Urinary bladder (tissue), 4 donors: ENCODE data around the gene SLC25A45. TPM values are rescaled to one million over a fixed set of nuclear protein-coding genes. Genes with fewer than 3 reads are reported as not detected.

Source experiments
- DNase-seq: peaks from one replicate; pipeline ENCODE4 v3.0.0-alpha.2; 2015; ENCODE audit errors: extremely low spot score
- H3K27ac ChIP-seq: one replicate; pipeline ENCODE4 v1.5.1; 2013; ENCODE audit warnings: low read depth, mild to moderate bottlenecking, moderate library complexity
- H3K36me3 ChIP-seq: one replicate; pipeline ENCODE4 v1.6.1; 2013; ENCODE audit warnings: mild to moderate bottlenecking, moderate library complexity; ENCODE audit not compliant: insufficient read depth
- H3K4me1 ChIP-seq: one replicate; pipeline ENCODE4 v1.6.1; 2013; ENCODE audit warnings: mild to moderate bottlenecking, moderate library complexity; ENCODE audit not compliant: insufficient read depth
- H3K4me3 ChIP-seq: one replicate; pipeline ENCODE4 v1.5.1; 2013; ENCODE audit warnings: low read depth, low read length
- WGBS: extraction: QIAGEN DNeasy Blood & Tissue Kit; methylation state at CpG from one replicate; pipeline ENCODE4 v1.1.7; 2013; 5-methylcytosine and 5-hydroxymethylcytosine counted together
- polyA plus RNA-seq: library from polyadenylated mRNA; stranded (reverse); fragments of 200-250 nt; gene quantifications from one replicate; pipeline ENCODE4 v1.2.3, GENCODE V29; 2013
- total RNA-seq: library from RNA; depleted of rRNA; stranded (reverse); fragments of >200 nt; gene quantifications from one replicate; pipeline ENCODE4 v1.2.3, GENCODE V29; 2014
- donor health status: healthy with polysubstance abuse.
- donor health status: healthy.

SLC25A45 gene
- total and polyA plus RNA-seq, 2 donors: 4.3 to 5.0 TPM

GRCh38 chr11:65378928-65379638 is 3.4 kb downstream of the SLC25A45 start:
- Histone ChIP-seq H3K4me3 (no peak overlapping the region), H3K36me3 (no peaks in the 10 kb centered on the region), H3K27ac (no peak overlapping the region), H3K4me1 (no peaks in the 10 kb centered on the region)
- no peak for DNase-seq
- 93% methylated on average over 14 of the region's 14 CpGs for WGBS

DNA sequence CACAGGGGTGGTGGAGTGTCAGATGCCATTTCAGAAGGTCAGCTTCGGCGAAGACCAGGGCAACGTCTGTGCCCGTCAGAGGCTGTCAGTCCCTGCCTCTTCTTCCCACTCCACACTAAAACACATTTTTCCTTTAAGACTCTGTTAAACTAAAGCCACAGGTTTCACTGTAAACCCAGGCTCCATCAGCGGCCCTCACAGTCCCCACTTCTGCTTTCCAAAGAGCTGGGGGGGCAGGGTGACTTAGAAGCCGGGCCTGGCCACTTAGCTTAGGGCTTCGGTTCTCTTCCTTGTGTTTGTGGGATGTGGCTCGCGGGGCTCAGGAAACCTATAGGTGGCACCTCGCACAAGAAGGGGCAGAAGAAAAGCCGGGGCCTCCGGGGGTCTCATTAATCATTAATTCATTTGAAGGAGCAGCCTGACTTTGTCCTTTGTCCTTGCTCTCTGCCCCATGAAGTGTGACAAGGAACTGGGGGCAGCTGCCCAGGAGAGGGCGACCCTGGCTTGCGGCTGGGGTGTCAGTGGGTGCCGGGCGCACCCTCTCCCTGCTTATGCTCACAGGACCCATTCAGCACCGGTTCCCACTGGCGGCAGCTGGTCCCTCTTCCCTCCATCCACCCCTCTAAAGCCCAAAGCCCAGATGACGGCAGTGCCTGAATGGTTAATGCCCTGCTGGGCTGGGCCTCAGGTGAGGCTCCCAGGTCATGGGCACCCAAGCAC is 4.1 kb downstream of the SLC25A45 start:
- Histone ChIP-seq H3K4me1 (no peaks in the 10 kb centered on the region), H3K4me3 (no peak overlapping the region), H3K36me3 (no peaks in the 10 kb centered on the region), H3K27ac (no peak overlapping the region)
- DNase-seq: no peak
- WGBS: 84% methylated on average over 19 of the region's 19 CpGs

- no peaks in the 10 kb centered on the region for H3K4me1 ChIP-seq
Observed at GRCh38 chr11:65377777-65378176, 4.7 kb downstream of the SLC25A45 start.

DNA sequence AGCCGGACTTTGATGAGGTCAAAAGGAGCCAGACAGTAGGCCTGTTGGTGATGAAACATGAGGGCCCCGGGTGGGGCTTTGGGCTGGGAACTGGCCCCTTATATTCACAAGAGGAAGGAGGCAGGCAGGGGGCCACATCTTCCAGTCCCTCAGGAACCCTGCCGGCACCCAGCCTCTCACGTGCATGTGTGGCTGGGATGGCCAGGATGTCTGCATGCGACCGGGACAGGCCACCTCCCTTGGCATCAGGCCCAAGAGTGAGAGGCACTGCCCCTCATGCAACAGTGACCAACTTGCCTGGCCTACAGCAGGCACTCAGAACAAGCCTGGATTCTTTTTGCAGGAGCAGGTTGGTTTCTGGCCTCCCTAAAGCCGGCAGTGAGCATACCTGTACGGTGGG is 5.4 kb downstream of the SLC25A45 start:
- 62% methylated on average over 8 of the region's 8 CpGs for WGBS

More at GRCh38 chr11:65377777-65378176, 4.7 kb downstream of the SLC25A45 start:
- Histone ChIP-seq H3K36me3 (no peaks in the 10 kb centered on the region), H3K27ac (no peak overlapping the region), H3K4me3 (no peak overlapping the region)
- no peak for DNase-seq
- 86% methylated on average over 8 of the region's 8 CpGs for WGBS

DNA sequence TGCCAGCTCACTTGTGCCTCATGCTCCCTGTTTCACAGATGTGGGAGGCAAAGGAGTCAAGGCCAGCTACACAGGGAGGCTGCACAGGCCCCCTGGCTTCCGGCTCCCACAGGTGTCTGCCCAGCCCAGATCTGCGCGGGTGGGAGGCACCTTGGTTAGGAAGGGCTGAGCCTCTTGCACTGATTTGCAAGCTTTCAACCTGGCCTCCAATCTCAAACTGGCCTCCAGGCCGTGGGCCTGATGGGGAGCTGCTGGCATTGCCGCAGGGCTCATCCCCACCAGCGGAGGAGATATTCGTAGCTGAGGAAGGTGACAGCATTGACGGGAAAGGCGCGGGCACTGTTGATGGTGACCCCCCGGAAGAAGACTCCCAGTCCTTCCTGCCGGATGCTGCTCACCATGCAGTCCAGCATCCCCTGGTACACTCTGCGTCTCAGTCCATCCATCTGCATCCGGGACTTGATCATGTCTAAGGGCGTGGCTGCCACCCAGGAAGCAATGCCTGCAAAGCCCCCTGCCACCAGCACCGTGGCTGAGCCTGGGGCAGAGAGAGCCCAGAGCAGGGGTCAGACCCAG is 6.2 kb downstream of the SLC25A45 start:
- H3K4me3 ChIP-seq: no peak overlapping the region
- no peak for DNase-seq
- no peaks in the 10 kb centered on the region for H3K4me1 ChIP-seq
- 84% methylated on average over 16 of the region's 16 CpGs for WGBS
- no peak overlapping the region for H3K27ac ChIP-seq
- no peaks in the 10 kb centered on the region for H3K36me3 ChIP-seq

More for the DNA sequence above, 5.4 kb downstream of the SLC25A45 start:
- Histone ChIP-seq H3K4me1 (no peaks in the 10 kb centered on the region), H3K4me3 (no peak overlapping the region), H3K36me3 (no peaks in the 10 kb centered on the region), H3K27ac (no peak overlapping the region)
- DNase-seq: no peak

GRCh38 chr11:65375012-65375411 is 7.4 kb downstream of the SLC25A45 start:
- Histone ChIP-seq H3K36me3 (no peaks in the 10 kb centered on the region), H3K4me1 (no peaks in the 10 kb centered on the region), H3K27ac (no peak overlapping the region), H3K4me3 (no peak overlapping the region)
- WGBS: 81% methylated on average over 8 of the region's 8 CpGs
- DNase-seq: no peak

GRCh38 chr11:65373839-65374580 is 8.4 kb downstream of the SLC25A45 start:
- no peak overlapping the region for H3K4me3 ChIP-seq
- H3K27ac ChIP-seq: no peak overlapping the region
- H3K4me1 ChIP-seq: no peaks in the 10 kb centered on the region
- WGBS: 84% methylated on average over 14 of the region's 14 CpGs
- H3K36me3 ChIP-seq: no peaks in the 10 kb centered on the region
- DNase-seq: no peak

DNA sequence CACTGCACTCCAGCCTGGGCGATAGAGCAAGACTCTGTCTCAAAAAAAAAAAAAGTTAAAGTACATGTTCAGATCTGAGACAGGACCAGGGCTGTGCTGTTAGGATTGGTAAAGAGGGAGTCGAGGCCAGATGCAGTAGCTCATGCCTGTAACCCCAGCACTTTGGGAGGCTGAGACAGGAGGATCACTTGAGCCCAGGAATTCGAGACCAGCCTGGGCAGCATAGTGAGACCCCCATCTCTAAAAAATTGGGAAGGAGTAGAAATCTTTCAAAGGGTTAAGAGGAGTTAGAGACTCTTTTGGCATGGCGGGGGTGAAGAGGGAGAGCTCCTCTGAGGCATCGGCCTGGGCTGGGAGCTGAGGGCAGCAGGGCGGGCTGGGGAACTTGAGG is 11.8 kb downstream of the SLC25A45 start:
- no peak for DNase-seq
- Histone ChIP-seq H3K4me3 (no peak overlapping the region), H3K36me3 (no peaks in the 10 kb centered on the region), H3K27ac (no peak overlapping the region), H3K4me1 (no peaks in the 10 kb centered on the region)
- WGBS: 72% methylated on average over 6 of the region's 6 CpGs

DNA sequence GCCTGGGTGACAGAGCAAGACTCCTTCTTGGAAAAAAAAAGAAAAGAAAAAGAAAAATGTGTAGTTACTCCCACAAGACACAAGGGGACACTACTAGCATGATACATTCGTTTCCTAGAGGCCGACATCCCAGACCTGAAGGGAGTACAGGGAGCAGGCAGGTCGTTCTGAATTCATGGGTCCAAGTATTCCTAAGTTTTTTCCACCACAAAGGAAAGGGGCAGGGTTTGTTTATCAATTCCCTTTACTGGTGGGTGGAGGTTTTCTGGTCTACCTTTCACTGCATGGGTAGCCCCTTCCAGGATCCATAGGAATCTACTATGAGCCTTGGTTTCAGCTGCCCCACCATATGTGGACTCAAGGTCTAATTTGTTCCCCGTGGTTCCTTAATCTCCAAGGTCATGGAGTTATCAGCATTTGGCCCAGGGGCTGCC is 16.1 kb downstream of the SLC25A45 start:
- WGBS: 3% methylated on average over 4 of the region's 4 CpGs
- H3K4me3 ChIP-seq: no peak overlapping the region
- no peaks in the 10 kb centered on the region for H3K36me3 ChIP-seq
- DNase-seq: no peak
- no peaks in the 10 kb centered on the region for H3K4me1 ChIP-seq
- no peak overlapping the region for H3K27ac ChIP-seq

GRCh38 chr11:65363770-65364169 is 18.7 kb downstream of the SLC25A45 start:
- no peak for DNase-seq
- 75% methylated on average over 3 of the region's 3 CpGs for WGBS
- Histone ChIP-seq H3K27ac (no peak overlapping the region), H3K36me3 (no peaks in the 10 kb centered on the region), H3K4me1 (no peaks in the 10 kb centered on the region), H3K4me3 (no peak overlapping the region)

- Histone ChIP-seq H3K27ac (no peak overlapping the region), H3K4me1 (no peaks in the 10 kb centered on the region), H3K36me3 (no peaks in the 10 kb centered on the region), H3K4me3 (no peak overlapping the region)
- no peak for DNase-seq
- 82% methylated on average over 6 of the region's 6 CpGs for WGBS
Observed at GRCh38 chr11:65362966-65363365, 19.5 kb downstream of the SLC25A45 start.

DNA sequence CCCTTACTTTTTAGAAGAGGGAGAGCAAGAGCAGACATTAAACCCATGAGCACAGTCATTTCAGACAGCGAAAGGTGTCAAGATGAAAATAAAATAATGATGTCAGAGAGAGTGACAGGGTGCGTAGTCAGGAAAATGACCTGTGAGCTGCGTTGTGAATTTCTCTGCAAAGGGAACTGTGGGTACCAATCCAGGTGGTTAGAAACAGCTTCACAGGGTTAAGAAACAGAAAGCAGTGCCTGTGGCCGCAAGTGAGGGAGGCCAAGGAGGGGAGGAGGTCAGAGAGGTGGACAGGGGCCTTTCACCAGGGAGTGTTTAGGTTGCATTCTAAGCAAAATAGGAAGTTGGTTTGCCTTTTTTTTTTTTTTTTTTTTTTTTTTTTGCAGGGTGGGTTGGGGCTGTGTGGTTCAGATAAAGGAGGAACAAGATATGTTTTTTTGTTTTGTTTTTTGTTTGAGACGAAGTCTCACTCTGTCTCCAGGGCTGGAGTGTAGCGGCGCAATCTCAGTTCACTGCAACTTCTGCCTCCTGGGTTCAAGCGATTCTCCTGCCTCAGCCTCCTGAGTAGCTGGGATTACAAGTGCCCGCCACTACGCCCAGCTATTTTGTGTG is 20.0 kb downstream of the SLC25A45 start:
- no peak for DNase-seq
- Histone ChIP-seq H3K4me1 (no peaks in the 10 kb centered on the region), H3K27ac (no peak overlapping the region), H3K4me3 (no peak overlapping the region), H3K36me3 (no peaks in the 10 kb centered on the region)
- 83% methylated on average over 10 of the region's 10 CpGs for WGBS

- no peak overlapping the region for H3K4me3 ChIP-seq
- WGBS: 72% methylated on average over 8 of the region's 8 CpGs
- H3K36me3 ChIP-seq: no peaks in the 10 kb centered on the region
- no peak for DNase-seq
- no peak overlapping the region for H3K27ac ChIP-seq
- no peaks in the 10 kb centered on the region for H3K4me1 ChIP-seq
Observed at GRCh38 chr11:65357856-65358356, 24.5 kb downstream of the SLC25A45 start.
